ENCODE results near the gene ZNF700.
A peak's percentile ranks its signal among the peaks of the same experiment; 100 is the strongest.
"Not testable (repeated sequence)": the region's sequence is repeated elsewhere in the genome, so short reads cannot be mapped to it uniquely, and the experiment has no call there.

ZNF700 gene

DNA sequence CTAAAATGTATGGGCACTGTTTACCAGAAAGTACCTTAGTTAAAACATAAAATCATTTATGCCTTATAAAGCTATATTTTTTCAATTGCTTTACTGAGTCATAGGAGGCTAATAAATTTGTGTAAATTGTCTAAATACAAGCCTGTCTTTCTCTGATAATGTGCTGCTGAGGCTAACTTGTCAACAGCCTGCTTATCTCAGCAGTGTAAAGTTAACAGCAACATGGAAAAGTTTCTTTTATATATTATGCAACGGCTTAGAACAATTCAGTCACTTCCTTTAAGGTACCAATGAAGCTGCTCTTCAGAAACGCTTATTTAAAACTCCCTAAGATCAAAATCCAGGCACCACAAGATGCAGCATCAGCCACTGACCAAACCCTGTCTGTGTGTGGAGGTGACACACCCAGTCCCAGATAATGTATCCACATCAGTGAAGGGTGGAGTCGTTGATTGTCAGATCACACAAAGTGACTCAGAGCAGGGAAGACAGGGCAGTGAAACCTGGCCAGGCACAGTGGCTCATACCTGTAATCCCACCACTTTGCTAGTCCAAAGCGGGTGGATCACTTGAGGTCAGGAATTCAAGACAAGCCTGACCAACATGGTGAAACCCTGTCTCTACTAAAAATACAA, 10.4 kb upstream of the ZNF700 start:
- H3K36me3 Mint-ChIP-seq; H3K4me3 Mint-ChIP-seq; H3K27ac Mint-ChIP-seq; ATAC-seq (ENCODE audit: low read depth); DNase-seq (ENCODE audit: low spot score in 2 of 2); H3K9me3 Mint-ChIP-seq; H3K27me3 Mint-ChIP-seq; H3K4me1 Mint-ChIP-seq: not testable (repeated sequence)

GRCh38 chr19:11921852-11922495, 2.9 kb upstream of the ZNF700 start:
- no peaks in the 10 kb centered on the region for H3K9me3 Mint-ChIP-seq
- no peak overlapping the region for H3K4me3 Mint-ChIP-seq
- peaks cover 20% of the 10 kb centered on the region for H3K4me1 Mint-ChIP-seq
- no peak overlapping the region for H3K27ac Mint-ChIP-seq
- no peaks in the 10 kb centered on the region for H3K27me3 Mint-ChIP-seq
- ATAC-seq (ENCODE audit: low read depth) (no peak), DNase-seq (ENCODE audit: low spot score in 2 of 2) (no peak)
- H3K36me3 Mint-ChIP-seq, result no peaks in the 10 kb centered on the region

DNA sequence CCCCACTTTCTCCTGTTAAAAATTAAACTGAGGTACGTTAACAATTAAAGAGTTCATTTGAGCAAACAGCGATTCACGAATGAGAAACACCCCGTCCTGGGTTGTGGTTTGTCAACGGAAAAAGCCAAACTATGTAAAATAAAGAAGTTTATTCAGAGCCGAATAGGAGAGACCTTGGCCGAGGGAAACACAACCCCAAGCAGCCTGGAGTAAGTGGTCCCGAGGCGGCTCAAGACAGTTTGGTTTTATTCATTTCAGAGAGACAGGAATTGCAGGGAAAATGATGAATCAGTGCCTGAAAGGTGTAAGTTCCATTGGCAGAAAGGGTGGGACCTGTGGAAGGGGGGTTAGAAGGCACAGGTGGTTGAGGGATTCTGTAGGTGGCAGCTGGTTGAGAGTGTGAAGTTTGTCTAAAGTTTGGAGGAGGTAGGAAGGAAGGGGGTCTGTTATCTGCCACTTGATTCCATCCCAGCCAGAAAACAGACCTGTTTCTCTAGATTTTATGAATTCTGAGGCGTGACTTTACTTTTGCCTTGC, 812 bp downstream of the ZNF700 start:
- H3K4me1 Mint-ChIP-seq, result peaks cover 28% of the 10 kb centered on the region
- peak overlapping the region; percentile 97 for H3K4me3 Mint-ChIP-seq
- not testable (repeated sequence) for H3K27me3 Mint-ChIP-seq; H3K9me3 Mint-ChIP-seq; H3K36me3 Mint-ChIP-seq; ATAC-seq (ENCODE audit: low read depth); DNase-seq (ENCODE audit: low spot score in 2 of 2)
- H3K27ac Mint-ChIP-seq, result peak overlapping the region; percentile 97

- Mint-ChIP-seq H3K4me1 (peaks cover 37% of the 10 kb centered on the region), H3K9me3 (peaks cover 2% of the 10 kb centered on the region), H3K27ac (no peak overlapping the region), H3K27me3 (no peaks in the 10 kb centered on the region), H3K36me3 (peaks cover 4% of the 10 kb centered on the region), H3K4me3 (no peak overlapping the region)
- ATAC-seq (ENCODE audit: low read depth) (no peak), DNase-seq (ENCODE audit: low spot score in 2 of 2) (no peak)
These were observed 2.3 kb downstream of the ZNF700 start for GRCh38 chr19:11927227-11927626.

DNA sequence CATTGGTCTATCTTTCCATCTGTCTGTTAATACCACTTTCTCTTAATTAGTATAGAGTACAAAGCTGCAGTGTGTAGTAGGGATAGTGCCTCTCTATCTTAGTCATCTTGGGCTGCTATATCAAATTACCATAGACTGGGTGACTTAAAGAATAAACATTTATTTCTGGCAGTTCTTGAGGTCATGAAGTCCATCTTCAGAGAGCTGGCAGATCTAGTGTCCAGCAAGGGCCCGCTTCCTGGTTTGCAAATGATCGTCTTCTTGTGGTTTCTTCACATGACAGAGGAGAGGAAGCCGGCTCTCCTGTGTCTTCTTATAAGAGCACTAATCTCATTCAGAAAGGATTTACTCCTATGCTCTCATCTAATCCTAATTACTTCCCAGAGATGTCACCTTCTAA, 6.1 kb downstream of the ZNF700 start:
- Mint-ChIP-seq H3K9me3 (peaks cover 2% of the 10 kb centered on the region), H3K36me3 (peaks cover 11% of the 10 kb centered on the region), H3K27ac (peak overlapping the region; percentile 24), H3K27me3 (no peaks in the 10 kb centered on the region), H3K4me3 (no peak overlapping the region), H3K4me1 (peaks cover 23% of the 10 kb centered on the region)
- ATAC-seq (ENCODE audit: low read depth), result no peak
- no peak for DNase-seq (ENCODE audit: low spot score in 2 of 2)

- Mint-ChIP-seq H3K9me3 (peaks cover 4% of the 10 kb centered on the region), H3K27ac (no peak overlapping the region)
These were observed 6.6 kb downstream of the ZNF700 start for GRCh38 chr19:11931513-11931912.

DNA sequence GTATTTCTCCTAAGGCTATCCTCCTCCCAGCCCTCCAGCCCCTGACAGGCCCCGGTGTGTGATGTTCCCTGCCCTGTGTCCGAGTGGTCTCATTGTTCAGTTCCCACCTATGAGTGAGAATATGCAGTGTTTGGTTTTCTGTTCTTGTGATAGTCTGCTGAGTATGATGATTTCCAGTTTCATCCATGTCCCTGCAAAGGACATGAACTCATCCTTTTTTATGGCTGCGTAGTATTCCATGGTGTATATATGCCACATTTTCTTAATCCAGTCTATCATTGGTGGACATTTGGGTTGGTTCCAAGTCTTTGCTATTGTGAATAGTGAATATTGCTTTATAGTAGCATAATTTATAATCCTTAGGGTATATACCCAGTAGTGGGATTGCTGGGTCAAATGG, 10.9 kb downstream of the ZNF700 start:
- Mint-ChIP-seq H3K4me1 (peaks cover 10% of the 10 kb centered on the region), H3K36me3 (peaks cover 35% of the 10 kb centered on the region)
- DNase-seq (ENCODE audit: low spot score in 2 of 2); H3K9me3 Mint-ChIP-seq; H3K27me3 Mint-ChIP-seq; H3K4me3 Mint-ChIP-seq; ATAC-seq (ENCODE audit: low read depth); H3K27ac Mint-ChIP-seq: not testable (repeated sequence)

More at GRCh38 chr19:11931513-11931912, 6.6 kb downstream of the ZNF700 start:
- Mint-ChIP-seq H3K4me3 (no peak overlapping the region), H3K4me1 (peaks cover 22% of the 10 kb centered on the region), H3K27me3 (no peaks in the 10 kb centered on the region), H3K36me3 (peaks cover 15% of the 10 kb centered on the region)
- no peak for DNase-seq (ENCODE audit: low spot score in 2 of 2)
- ATAC-seq (ENCODE audit: low read depth), result no peak

DNA sequence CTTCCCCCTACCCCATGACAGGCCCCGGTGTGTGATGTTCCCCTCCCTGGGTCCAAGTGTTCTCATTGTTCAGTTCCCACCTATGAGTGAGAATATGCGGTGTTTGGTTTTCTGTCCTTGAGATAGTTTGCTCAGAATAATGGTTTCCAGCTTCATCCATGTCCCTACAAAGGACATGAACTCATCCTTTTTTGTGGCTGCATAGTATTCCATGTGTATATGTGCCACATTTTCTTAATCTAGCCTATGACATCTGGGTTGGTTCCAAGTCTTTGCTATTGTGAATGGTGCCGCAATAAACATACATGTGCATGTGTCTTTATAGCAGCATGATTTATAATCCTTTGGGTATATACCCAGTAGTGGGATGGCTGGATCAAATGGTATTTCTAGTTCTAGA, 13.5 kb downstream of the ZNF700 start:
- not testable (repeated sequence) for H3K4me1 Mint-ChIP-seq; DNase-seq (ENCODE audit: low spot score in 2 of 2); H3K4me3 Mint-ChIP-seq; ATAC-seq (ENCODE audit: low read depth); H3K9me3 Mint-ChIP-seq; H3K27me3 Mint-ChIP-seq; H3K27ac Mint-ChIP-seq
- peaks cover 48% of the 10 kb centered on the region for H3K36me3 Mint-ChIP-seq

- not testable (repeated sequence) for H3K4me1 Mint-ChIP-seq; H3K4me3 Mint-ChIP-seq; H3K27me3 Mint-ChIP-seq; H3K27ac Mint-ChIP-seq; DNase-seq (ENCODE audit: low spot score in 2 of 2); ATAC-seq (ENCODE audit: low read depth)
- H3K9me3 Mint-ChIP-seq, result peaks cover 14% of the 10 kb centered on the region
- H3K36me3 Mint-ChIP-seq, result peaks cover 58% of the 10 kb centered on the region
These were observed 16.5 kb downstream of the ZNF700 start for GRCh38 chr19:11941361-11941887.

- Mint-ChIP-seq H3K4me1 (no peaks in the 10 kb centered on the region), H3K4me3 (no peak overlapping the region), H3K27me3 (no peaks in the 10 kb centered on the region), H3K27ac (no peak overlapping the region), H3K36me3 (peaks cover 61% of the 10 kb centered on the region), H3K9me3 (peaks cover 14% of the 10 kb centered on the region)
- ATAC-seq (ENCODE audit: low read depth), result no peak
- no peak for DNase-seq (ENCODE audit: low spot score in 2 of 2)
These were observed 17.3 kb downstream of the ZNF700 start for GRCh38 chr19:11942008-11942842.

GRCh38 chr19:11942843-11943108, 17.9 kb downstream of the ZNF700 start:
- Mint-ChIP-seq H3K27ac (no peak overlapping the region), H3K36me3 (peaks cover 64% of the 10 kb centered on the region)
- ATAC-seq (ENCODE audit: low read depth), result no peak

GRCh38 chr19:11944656-11945055, 19.7 kb downstream of the ZNF700 start:
- H3K9me3 Mint-ChIP-seq, result peaks cover 18% of the 10 kb centered on the region
- ATAC-seq (ENCODE audit: low read depth) (no peak), DNase-seq (ENCODE audit: low spot score in 2 of 2) (no peak)
- H3K27me3 Mint-ChIP-seq, result no peaks in the 10 kb centered on the region
- peaks cover 76% of the 10 kb centered on the region for H3K36me3 Mint-ChIP-seq
- H3K4me1 Mint-ChIP-seq, result no peaks in the 10 kb centered on the region
- H3K4me3 Mint-ChIP-seq, result no peak overlapping the region
- no peak overlapping the region for H3K27ac Mint-ChIP-seq

More at GRCh38 chr19:11942843-11943108, 17.9 kb downstream of the ZNF700 start:
- Mint-ChIP-seq H3K4me1 (no peaks in the 10 kb centered on the region), H3K9me3 (peaks cover 14% of the 10 kb centered on the region), H3K27me3 (no peaks in the 10 kb centered on the region), H3K4me3 (no peak overlapping the region)
- no peak for DNase-seq (ENCODE audit: low spot score in 2 of 2)

- Mint-ChIP-seq H3K4me3 (no peak overlapping the region), H3K36me3 (peaks cover 71% of the 10 kb centered on the region), H3K27me3 (no peaks in the 10 kb centered on the region), H3K9me3 (peaks cover 22% of the 10 kb centered on the region), H3K4me1 (no peaks in the 10 kb centered on the region), H3K27ac (no peak overlapping the region)
- DNase-seq (ENCODE audit: low spot score in 2 of 2) (no peak), ATAC-seq (ENCODE audit: low read depth) (no peak)
These were observed 23.7 kb downstream of the ZNF700 start for GRCh38 chr19:11948646-11949045.

DNA sequence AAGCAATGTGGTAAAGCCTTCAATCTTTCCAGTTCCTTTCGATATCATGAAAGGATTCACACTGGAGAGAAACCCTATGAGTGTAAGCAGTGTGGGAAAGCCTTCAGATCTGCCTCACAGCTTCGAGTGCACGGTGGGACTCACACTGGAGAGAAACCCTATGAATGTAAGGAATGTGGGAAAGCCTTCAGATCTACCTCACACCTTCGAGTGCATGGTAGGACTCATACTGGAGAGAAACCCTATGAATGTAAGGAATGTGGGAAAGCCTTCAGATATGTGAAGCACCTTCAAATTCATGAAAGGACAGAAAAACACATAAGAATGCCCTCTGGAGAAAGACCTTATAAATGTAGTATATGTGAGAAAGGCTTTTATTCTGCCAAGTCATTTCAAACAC, 24.3 kb downstream of the ZNF700 start:
- Mint-ChIP-seq H3K9me3 (peaks cover 21% of the 10 kb centered on the region), H3K4me1 (no peaks in the 10 kb centered on the region), H3K27me3 (no peaks in the 10 kb centered on the region), H3K4me3 (no peak overlapping the region), H3K36me3 (peaks cover 66% of the 10 kb centered on the region), H3K27ac (no peak overlapping the region)
- no peak for ATAC-seq (ENCODE audit: low read depth)
- no peak for DNase-seq (ENCODE audit: low spot score in 2 of 2)
